GM18867 (cell line): ENCODE results near the gene DNM1.
"Not testable (repeated sequence)": the region's sequence is repeated elsewhere in the genome, so short reads cannot be mapped to it uniquely, and the experiment has no call there.

ENCODE experiments used
- ATAC-seq: cut with Tn5 transposase; IDR thresholded peaks from one replicate; pipeline ENCODE4 v1.9.1; 2021; ENCODE audit warnings: mild to moderate bottlenecking, moderate library complexity; ENCODE audit not compliant: unreplicated experiment

DNM1 gene

DNA sequence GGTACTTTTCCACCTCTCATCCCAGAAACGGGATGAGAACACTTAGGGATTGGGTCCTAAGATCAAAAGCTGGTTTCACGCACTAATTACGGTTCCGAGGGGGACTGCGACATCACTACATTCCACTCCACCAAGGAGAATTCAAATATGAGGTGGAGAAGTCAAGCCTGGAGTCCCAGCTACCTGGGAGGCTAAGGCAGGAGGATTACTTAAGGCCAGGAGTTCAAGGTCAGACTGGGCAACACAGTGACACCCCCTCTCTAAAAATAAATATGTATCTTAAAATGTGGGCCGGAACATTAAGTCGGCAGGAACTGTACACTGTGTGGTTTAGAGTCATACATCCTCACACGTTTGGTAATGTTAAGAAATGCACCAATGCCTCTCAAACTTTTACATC is 71.1 kb downstream of the DNM1 start:
- no peak for ATAC-seq

GRCh38 chr9:128275198-128276007 is 72.2 kb downstream of the DNM1 start, which contains the start of gene GOLGA2:
Gene GOLGA2 (minus strand): TSS chr9:128276007. CDS start chr9:128275976, 31 bp downstream.
- ATAC-seq: peak; percentile 52

DNA sequence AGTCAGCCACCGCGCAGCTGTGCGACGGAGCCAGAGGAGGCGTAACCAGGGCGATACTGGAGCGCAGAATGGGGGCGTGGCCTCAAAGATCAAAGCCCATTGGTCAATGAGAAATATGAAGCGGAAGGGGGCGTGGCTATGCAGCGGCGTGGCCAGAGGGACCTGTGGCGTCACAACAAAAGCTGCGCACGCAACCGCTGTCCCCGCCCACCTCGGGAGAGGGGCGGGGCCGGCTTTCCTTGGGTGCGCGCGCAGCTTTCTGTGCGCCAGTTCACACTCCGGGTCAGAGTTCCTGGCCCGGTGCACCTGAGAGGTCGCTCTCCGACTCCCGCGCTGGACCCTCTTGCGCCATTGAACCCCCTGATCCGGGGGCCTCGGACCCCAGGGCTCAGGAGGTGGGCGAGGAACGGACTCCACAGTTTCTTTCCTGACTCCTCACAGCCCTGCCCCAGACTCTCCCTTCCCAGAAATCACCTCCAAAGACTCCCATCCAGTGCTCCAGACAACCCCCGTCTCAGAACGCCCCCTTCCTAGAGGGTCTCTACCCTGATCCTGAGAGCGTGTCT is 72.9 kb downstream of the DNM1 start, which contains the start of gene SWI5:
Gene SWI5, plus strand, starts transcription at position 269 of the 566 bp plus-strand sequence.
- peak; percentile 95 for ATAC-seq

DNA sequence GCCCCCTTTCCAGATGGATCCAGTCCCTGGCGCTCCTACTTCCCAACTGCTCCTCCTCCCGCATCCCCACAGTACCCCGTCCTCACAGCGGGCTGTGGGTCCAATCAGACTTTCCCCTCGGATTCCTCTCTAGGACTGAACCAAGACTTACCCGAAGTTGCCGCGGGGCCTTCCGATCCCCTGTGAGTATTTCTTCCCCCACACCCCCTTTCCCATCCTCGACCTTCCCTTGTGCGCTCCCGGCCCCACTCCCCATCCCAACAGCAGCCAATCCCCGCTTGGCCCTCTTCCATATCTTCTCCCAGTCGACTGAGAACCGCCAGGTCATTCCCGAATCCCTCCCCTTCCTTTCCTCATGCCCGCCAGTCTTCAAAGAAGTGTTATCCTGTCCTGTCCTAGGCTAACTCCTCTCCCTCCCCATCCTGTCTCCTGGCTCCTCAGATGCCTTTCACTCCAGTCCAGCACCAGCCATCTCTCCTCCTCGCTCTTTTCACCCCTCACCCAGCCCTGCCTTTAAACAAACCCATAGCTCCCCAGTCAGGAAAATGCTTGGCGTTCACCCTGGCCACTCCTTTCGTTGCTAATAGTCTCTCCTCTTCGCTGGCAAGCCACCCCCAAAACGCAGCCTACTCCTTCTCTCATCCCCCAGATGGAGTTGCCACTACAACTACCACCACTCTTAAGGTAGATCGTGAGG is 73.5 kb downstream of the DNM1 start:
- ATAC-seq: no peak

DNA sequence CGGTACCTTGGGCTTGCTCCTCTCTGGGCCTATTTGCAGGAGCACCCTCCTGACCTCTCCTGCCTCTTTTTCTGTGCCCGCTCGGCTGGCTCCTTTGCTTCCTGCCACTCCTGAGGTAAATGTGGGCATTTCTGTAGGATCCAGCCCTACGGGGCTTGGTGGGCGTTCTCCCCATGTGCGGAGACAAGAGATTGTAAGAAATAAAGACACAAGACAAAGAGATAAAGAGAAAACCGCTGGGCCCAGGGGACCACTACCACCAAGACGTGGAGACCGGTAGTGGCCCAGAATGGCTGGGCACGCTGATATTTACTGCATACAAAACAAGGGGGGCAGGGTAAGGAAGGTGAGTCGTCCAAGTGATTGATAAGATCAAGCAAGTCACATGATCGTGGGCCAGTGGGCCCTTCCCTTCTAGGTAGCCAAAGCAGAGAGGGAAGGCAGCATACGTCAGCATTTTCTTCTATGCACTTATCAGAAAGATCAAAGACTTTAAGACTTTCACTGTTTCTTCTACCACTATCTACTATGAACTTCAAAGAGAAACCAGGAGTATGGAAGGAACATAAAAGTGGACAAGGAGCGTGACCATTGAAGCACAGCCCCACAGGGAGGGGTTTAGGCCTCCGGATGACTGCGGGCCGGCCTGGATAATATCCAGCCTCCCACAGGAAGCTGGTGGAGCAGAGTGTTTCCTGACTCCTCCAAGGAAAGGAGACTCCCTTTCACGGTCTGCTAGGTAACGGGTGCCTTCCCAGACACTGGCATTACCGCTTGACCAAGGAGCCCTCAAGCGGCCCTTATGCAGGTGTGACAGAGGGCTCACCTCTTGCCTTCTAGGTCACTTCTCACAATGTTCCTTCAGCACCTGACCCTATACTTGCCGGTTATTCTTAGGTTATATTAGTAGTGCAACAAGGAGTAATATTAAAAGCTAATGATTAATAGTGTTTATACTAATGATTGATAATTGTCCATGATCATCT is 76.2 kb downstream of the DNM1 start:
- ATAC-seq: not testable (repeated sequence)

GRCh38 chr9:128280084-128280622 is 77.0 kb downstream of the DNM1 start:
- ATAC-seq: no peak

DNA sequence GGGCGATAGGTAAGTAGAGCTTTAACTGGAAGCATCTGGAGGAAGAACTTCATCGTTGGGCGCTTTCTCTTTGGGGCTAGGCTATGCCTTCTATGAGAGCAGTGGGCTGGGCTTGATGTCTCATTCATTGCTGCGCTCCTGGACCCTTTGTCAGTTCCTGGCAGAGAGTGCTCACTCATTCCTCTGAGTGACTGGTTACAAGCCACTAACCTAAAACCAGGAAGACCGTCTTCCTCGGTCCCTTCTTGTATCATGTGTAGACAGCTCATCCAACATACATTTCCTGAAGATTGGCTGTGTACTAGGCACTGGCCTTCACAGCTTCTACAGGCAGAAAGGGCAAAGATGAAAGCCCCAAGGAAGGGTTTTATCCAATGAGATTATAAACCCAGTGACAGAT is 79.3 kb downstream of the DNM1 start:
- no peak for ATAC-seq

DNA sequence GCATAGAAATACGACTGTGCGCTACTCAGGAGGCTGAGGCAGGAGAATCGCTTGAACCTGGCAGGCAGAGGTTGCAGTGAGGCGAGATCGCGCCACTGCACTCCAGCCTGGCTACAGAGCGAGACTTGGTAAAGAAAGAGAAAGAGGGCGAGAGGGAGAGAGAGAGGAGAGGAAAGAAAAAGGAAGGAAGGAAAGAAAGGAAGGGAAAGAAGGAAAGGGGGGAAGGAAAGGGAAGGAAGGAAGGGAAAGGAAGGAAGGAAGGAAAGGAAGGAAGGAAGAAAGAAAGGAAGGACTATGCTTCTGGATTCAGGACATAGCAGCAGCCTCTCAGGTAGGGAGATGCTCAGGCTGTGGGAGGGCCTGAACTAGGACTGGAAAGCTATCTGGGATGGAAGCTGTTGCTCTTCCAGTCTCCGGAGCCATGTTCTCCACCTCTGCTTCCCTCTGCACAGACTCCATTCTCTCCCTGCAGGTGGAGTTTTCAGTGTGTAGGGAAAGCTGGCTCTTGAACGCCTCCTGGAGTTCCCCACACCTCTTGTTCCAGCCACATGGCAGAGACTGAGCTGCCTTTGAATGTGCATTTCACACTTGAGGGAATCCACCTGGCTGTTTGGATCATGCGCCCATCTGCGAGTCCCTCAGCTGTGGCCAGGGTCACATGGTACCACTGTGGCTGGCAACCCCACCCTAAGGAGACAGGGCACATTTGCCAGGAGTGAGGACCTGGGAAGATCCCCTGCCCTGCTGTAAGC is 82.0 kb downstream of the DNM1 start:
- no peak for ATAC-seq

DNA sequence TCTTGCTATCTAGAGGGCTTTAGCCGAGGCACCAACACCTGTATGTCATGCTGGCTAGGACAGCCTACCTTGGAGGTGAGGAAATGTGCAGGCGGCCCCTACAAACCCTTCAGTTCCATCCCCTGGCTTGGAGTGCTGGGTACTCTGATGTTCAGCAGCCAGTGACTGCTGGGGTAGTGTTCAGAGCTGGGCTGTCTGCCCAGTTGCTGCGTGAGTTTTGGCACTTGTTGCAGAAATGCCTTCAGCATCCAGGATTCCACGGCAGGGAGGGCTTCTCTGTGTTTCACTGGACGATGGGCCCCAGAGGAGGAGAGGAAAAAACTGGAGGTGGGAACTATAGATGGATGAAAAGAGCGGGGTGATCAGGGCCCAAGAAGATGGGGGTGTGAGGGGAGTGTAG is 83.3 kb downstream of the DNM1 start:
- ATAC-seq: no peak

- ATAC-seq: no peak
These were observed 85.3 kb downstream of the DNM1 start for GRCh38 chr9:128288273-128289004.

- ATAC-seq: no peak
These were observed 88.8 kb downstream of the DNM1 start for GRCh38 chr9:128292009-128292408.

GRCh38 chr9:128293091-128293490 is 89.9 kb downstream of the DNM1 start:
- no peak for ATAC-seq

DNA sequence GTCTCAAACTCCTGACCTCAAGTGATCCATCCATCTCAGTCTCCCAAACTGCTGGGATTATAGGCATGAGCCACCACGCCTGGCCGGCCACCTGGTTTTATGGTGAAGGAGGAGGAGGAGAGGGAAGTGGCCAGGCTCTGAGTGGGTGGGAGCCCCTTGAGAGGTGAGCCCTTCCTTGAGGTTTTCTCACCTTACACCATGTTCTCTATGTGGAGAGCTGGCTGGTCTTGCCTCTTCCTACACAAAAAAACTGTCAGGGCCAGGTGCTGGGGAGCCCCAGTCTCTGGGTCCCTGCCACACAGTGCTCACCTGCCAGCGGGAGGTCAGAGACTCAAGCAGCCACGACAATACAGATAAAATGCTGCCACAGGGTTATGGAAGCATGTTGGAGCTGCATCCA is 91.0 kb downstream of the DNM1 start:
- no peak for ATAC-seq

GRCh38 chr9:128296340-128297220 is 93.4 kb downstream of the DNM1 start:
- ATAC-seq: no peak

GRCh38 chr9:128297221-128297773 is 94.1 kb downstream of the DNM1 start:
- no peak for ATAC-seq

DNA sequence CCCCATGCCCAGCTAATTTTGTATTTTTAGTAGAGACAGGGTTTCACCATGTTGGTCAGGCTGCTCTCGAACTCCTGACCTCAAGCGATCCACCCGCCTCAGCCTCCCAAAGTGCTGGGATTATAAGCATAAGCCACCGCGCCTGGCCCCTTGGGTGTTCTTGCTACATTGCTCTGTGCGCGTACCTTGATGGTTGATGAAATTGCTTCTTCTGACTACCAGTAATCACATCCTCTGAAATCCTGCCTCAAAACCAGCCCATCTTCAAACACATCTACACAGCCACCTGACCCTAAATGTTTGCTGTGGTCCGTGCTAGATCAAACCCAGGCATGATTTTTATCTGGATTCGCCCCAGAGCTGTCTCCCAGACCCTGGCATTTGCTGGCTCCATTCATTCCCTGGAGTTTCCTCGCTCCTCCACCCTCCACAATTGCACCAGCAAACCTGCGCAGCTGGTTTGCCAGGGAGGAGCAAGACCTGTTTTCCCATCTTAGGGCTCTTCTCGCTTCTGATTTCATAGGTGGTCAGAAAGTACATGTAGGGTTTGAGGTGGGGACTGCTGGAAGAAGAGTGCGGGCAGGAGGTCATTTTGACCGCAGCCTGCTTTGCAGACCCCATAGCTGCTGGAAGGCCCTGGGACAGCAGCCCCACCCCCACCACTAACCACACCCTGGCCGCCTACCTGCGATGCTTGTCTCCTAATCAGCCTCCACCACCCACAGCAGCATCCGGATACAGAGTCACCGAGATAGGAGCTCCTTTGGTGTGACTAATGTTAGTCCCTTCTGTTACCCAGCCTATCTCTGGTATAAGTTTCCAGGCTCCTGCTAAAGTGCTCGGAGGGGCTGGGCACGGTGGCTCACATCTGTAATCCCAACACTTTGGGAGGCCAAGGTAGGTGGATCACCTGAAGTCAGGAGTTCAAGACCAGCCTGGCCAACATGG is 95.6 kb downstream of the DNM1 start:
- ATAC-seq: no peak
